Endothelial cell of umbilical vein (primary cell): ENCODE data around the gene KRTAP10-5. TPM values are rescaled to one million over a fixed set of nuclear protein-coding genes. Genes with fewer than 3 reads are reported as not detected.

Experiments
- BruUV-seq: library from RNA; stranded (reverse); fragments of 400-500 nt; replicated peaks from 2 replicates; lab custom pipeline; 2021; lab: Mats Ljungman, UMichigan
- CTCF ChIA-PET: fragments of 300-600, 350-600 bp; sonication (Branson Sonifier 250); formaldehyde crosslinking; loops from one replicate; lab custom pipeline; 2021; ENCODE audit warnings: antibody characterized with exemption, inconsistent platforms; lab: Charles Lee
- POLR2A ChIA-PET: fragments of 300-600, 350-600 bp; sonication (Branson Sonifier 250); formaldehyde crosslinking; loops from one replicate; lab custom pipeline; 2021; ENCODE audit warnings: antibody characterized with exemption, inconsistent platforms; lab: Charles Lee
- DNase-seq: peaks from one replicate; pipeline ENCODE4 v3.0.0-alpha.2; 2011; ENCODE audit warnings: low read depth, low spot score
- FAIRE-seq: peaks from 2 replicates; lab custom pipeline; 2011; peaks lifted over from hg19 to GRCh38; lab: Jason Lieb, UNC
- H2AFZ ChIP-seq: 2 replicates; pipeline ENCODE4 v1.6.0; 2012; ENCODE audit warnings: low read depth, low read length, control low read depth, inconsistent platforms
- H3K27ac ChIP-seq: 2 replicates; pipeline ENCODE4 v1.5.1; 2011; ENCODE audit warnings: low read depth, mild to moderate bottlenecking, control low read depth, low read length, moderate library complexity; ENCODE audit not compliant: insufficient read depth
- H3K27me3 ChIP-seq, 2 experiments: 2 replicates each; pipeline versions ENCODE4 v1.6.0 to v1.6.1; 2011; ENCODE audit warnings: low read length in 2 of 2, mixed read lengths in 1 of 2; ENCODE audit not compliant: control insufficient read depth in 2 of 2, insufficient read depth in 2 of 2
- H3K36me3 ChIP-seq, 2 experiments: 2 replicates in 1 of 2; 3 replicates in 1 of 2; pipeline ENCODE4 v1.5.1; 2011; ENCODE audit warnings: low read length in 2 of 2, mild to moderate bottlenecking in 1 of 2, moderate library complexity in 1 of 2; ENCODE audit not compliant: control insufficient read depth in 2 of 2, insufficient read depth in 2 of 2; ENCODE audit errors: extremely low read depth in 1 of 2
- H3K4me1 ChIP-seq: 3 replicates; pipeline ENCODE4 v1.5.1; 2011; ENCODE audit warnings: mild to moderate bottlenecking, low read length; ENCODE audit not compliant: control insufficient read depth, insufficient read depth; ENCODE audit errors: extremely low read depth
- H3K4me2 ChIP-seq: 2 replicates; pipeline ENCODE4 v1.6.1; 2011; ENCODE audit warnings: low read length, control low read depth, mixed read lengths; ENCODE audit not compliant: insufficient read depth
- H3K4me3 ChIP-seq, 3 experiments: fragments of 200-600 bp in 1 of 3; sonication (generic), shearing (Covaris generic) in 1 of 3; replicated peaks in 1 of 3; 2 replicates each; pipeline ENCODE4 v1.5.1; 2011 to 2016; ENCODE audit warnings: control low read depth in 3 of 3, low read length in 3 of 3, mild to moderate bottlenecking in 2 of 3, inconsistent platforms in 1 of 3, low read depth in 1 of 3, moderate library complexity in 1 of 3; ENCODE audit not compliant: insufficient read depth in 1 of 3
- H3K79me2 ChIP-seq: 2 replicates; pipeline ENCODE4 v1.6.0; 2012; ENCODE audit warnings: low read length, inconsistent platforms; ENCODE audit not compliant: control insufficient read depth, insufficient read depth
- H3K9ac ChIP-seq: replicated peaks from 2 replicates; pipeline ENCODE3; 2011; ENCODE audit warnings: low read length, control low read depth; ENCODE audit not compliant: insufficient read depth; ENCODE audit errors: extremely low read depth
- H3K9me1 ChIP-seq: replicated peaks from 3 replicates; pipeline ENCODE4 v1.6.0; 2011; ENCODE audit warnings: mild to moderate bottlenecking, low read length; ENCODE audit not compliant: control insufficient read depth, insufficient read depth; ENCODE audit errors: extremely low read depth
- H3K9me3 ChIP-seq: replicated peaks from 2 replicates; pipeline ENCODE4 v1.5.1; 2012; ENCODE audit warnings: low read length, inconsistent platforms; ENCODE audit not compliant: control insufficient read depth, insufficient read depth
- H4K20me1 ChIP-seq: replicated peaks from 2 replicates; pipeline ENCODE3; 2011; ENCODE audit warnings: mild to moderate bottlenecking, low read length; ENCODE audit not compliant: control insufficient read depth, insufficient read depth; ENCODE audit errors: extremely low read depth
- CTCF ChIP-seq, 2 donors: IDR thresholded peaks; 1 replicate in 1 of 2; 2 replicates in 1 of 2; pipeline ENCODE4 v1.5.1; 2011; ENCODE audit warnings: low read length in 2 of 2, mild to moderate bottlenecking in 2 of 2, moderate library complexity in 2 of 2, control low read depth in 1 of 2, inconsistent platforms in 1 of 2, low read depth in 1 of 2; ENCODE audit not compliant: insufficient read depth in 1 of 2; ENCODE audit errors: extremely low read depth in 1 of 2
- EZH2 ChIP-seq: IDR thresholded peaks from 2 replicates; pipeline ENCODE4 v1.6.1; 2012; ENCODE audit warnings: borderline replicate concordance, low read depth, mild to moderate bottlenecking, moderate library complexity, low read length, inconsistent platforms; ENCODE audit not compliant: severe bottlenecking
- FOS ChIP-seq: IDR thresholded peaks from 2 replicates; pipeline ENCODE4 v1.6.1; 2011; ENCODE audit warnings: mild to moderate bottlenecking, low read length, moderate library complexity, borderline replicate concordance; ENCODE audit not compliant: insufficient read depth
- GATA2 ChIP-seq: IDR thresholded peaks from 2 replicates; pipeline ENCODE4 v1.7.0; 2011; ENCODE audit warnings: low read depth, mild to moderate bottlenecking, moderate library complexity, mixed read lengths, low read length; ENCODE audit not compliant: insufficient read length, insufficient read depth
- JUN ChIP-seq: IDR thresholded peaks from 2 replicates; pipeline ENCODE4 v1.6.1; 2011; ENCODE audit warnings: borderline replicate concordance, low read depth; ENCODE audit not compliant: insufficient read length, insufficient read depth
- MYC ChIP-seq: IDR thresholded peaks from one replicate; pipeline ENCODE4 v1.6.1; 2011; ENCODE audit warnings: mild to moderate bottlenecking, low read depth, low read length
- POLR2A ChIP-seq: IDR thresholded peaks from 2 replicates; pipeline ENCODE4 v1.6.1; 2012; ENCODE audit warnings: low read depth, mild to moderate bottlenecking, control low read depth, low read length
- POLR2AphosphoS5 ChIP-seq: IDR thresholded peaks from 2 replicates; pipeline ENCODE4 v1.6.1; 2012; ENCODE audit warnings: low read depth, mild to moderate bottlenecking, control low read depth, low read length, moderate library complexity; ENCODE audit not compliant: insufficient read depth
- dilution Hi-C: fragments of 300-500 bp; cut with MboI; formaldehyde crosslinking; loops from one replicate; pipeline ENCODE4 v1.15.0; 2019; ENCODE audit warnings: low sequenced_read_pairs; ENCODE audit not compliant: extremely low pct_ligation_motif_present
- intact Hi-C: fragments of 100-400 bp; cut with micrococcal nuclease; formaldehyde crosslinking; loops from one replicate; pipeline ENCODE4 v1.10.0; 2022
- polyA plus RNA-seq, 4 experiments: library from polyadenylated mRNA; depleted of rRNA in 3 of 4; stranded (reverse) in 3 of 4; unstranded in 1 of 4; fragments of >200 nt; gene quantifications; 2 replicates each; pipeline versions ENCODE4 v1.2.1 to v1.2.3, GENCODE V29; 2011 to 2012; ENCODE audit warnings: missing spikeins in 1 of 4
- total RNA-seq: library from RNA; stranded (reverse); gene quantifications from 2 replicates; pipeline ENCODE4 v1.2.3, GENCODE V29; 2021
- TF ChIP-seq, protein P1 (sequence below): IDR thresholded peaks from 2 replicates; pipeline ENCODE4 v1.6.1; 2011; ENCODE audit not compliant: insufficient read depth, insufficient read length

KRTAP10-5 gene
- total and polyA plus RNA-seq, 2 donors (not counting 3 experiments of a cell fraction or from before 2014, with no cell fraction given) = not detected

DNA sequence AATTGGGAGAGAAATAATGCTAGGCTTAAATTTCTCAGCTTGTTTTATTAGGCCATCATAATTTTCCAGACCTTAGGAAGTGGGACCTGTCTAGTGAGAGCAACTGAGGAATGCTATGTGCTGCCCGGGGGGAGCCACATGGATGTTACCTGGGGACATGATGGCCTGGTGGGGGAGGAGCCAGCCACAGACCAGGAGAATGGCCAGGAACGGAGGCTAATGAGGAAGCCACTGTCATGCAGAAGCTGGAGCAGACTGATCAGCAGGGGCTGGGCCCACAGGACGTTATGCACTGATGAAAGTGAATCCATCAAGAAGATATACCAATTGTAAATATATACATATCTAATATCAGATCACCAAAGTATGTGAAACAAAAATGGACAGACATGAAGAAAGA is 35.8 kb downstream of the KRTAP10-5 start:
- no peaks in the 10 kb centered on the region for H4K20me1 ChIP-seq

GRCh38 chr21:44542716-44543115 is 37.7 kb downstream of the KRTAP10-5 start:
- Histone ChIP-seq H2AFZ (no peak overlapping the region), H3K79me2 (no peaks in the 10 kb centered on the region), H3K4me2 (no peak overlapping the region), H3K27me3 (peaks cover 2 to 20% of the 10 kb centered on the region in 2 experiments), H3K27ac (no peak overlapping the region), H3K4me3 (no peak overlapping the region), H3K9me1 (no peaks in the 10 kb centered on the region), H3K4me1 (no peaks in the 10 kb centered on the region), H3K9me3 (no peaks in the 10 kb centered on the region), H3K36me3 (no peaks in the 10 kb centered on the region), H3K9ac (no peak overlapping the region), H4K20me1 (no peaks in the 10 kb centered on the region)
- ChIA-PET CTCF (no interaction called here), POLR2A (no interaction called here)
- BruUV-seq = no TSS peak
- intact Hi-C loops (no loop called here), dilution Hi-C loops (no loop called here)
- no peak for DNase-seq
- TF ChIP-seq FOS (no peak), CTCF (IDR thresholded peaks at IDR 0.05; ENCODE audit: extremely low read depth in 1 of 2, insufficient read depth in 1 of 2, low read depth in 1 of 2, low read length in 2 of 2) (no peak), EZH2 (no peak), POLR2A (no peak), GATA2 (no peak), MYC (no peak), JUN (no peak), POLR2AphosphoS5 (no peak)
- TF ChIP-seq, protein P1, sequence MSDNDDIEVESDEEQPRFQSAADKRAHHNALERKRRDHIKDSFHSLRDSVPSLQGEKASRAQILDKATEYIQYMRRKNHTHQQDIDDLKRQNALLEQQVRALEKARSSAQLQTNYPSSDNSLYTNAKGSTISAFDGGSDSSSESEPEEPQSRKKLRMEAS = no peak
- FAIRE-seq = no peak

More for the DNA sequence above, 35.8 kb downstream of the KRTAP10-5 start:
- no peak for TF ChIP-seq JUN
- DNase-seq (no peak), FAIRE-seq (no peak)
- dilution Hi-C loops = no loop called here
- Histone ChIP-seq H3K27ac (no peak overlapping the region), H2AFZ (no peak overlapping the region), H3K79me2 (no peaks in the 10 kb centered on the region), H3K9me1 (no peaks in the 10 kb centered on the region), H3K4me2 (no peak overlapping the region), H3K9me3 (no peaks in the 10 kb centered on the region), H3K9ac (no peak overlapping the region), H3K27me3 (peaks cover 3 to 24% of the 10 kb centered on the region in 2 experiments), H3K4me3 (no peak overlapping the region), H3K4me1 (no peaks in the 10 kb centered on the region), H3K36me3 (no peaks in the 10 kb centered on the region)
- ChIA-PET POLR2A (no interaction called here), CTCF (no interaction called here)
- intact Hi-C loops = no loop called here
- BruUV-seq = no TSS peak
